Sigmoid colon (tissue), 7 donors: ENCODE measurements around the gene MYT1. TPM values are rescaled to one million over a fixed set of nuclear protein-coding genes. Genes with fewer than 3 reads are reported as not detected.
"Not testable (repeated sequence)": the region's sequence is repeated elsewhere in the genome, so short reads cannot be mapped to it uniquely, and the experiment has no call there.

Experiments
- DNase-seq: peaks from one replicate; pipeline ENCODE4 v3.0.0-alpha.2; 2019
- H3K27ac ChIP-seq, 4 donors: fragments of 200-600 bp; sonication (generic); one replicate each; pipeline ENCODE4 v1.5.1; 2016 to 2019; ENCODE audit warnings: mild to moderate bottlenecking in 1 of 4
- H3K27me3 ChIP-seq, 3 donors: fragments of 200-600 bp; sonication (generic); one replicate each; pipeline ENCODE4 v1.5.1; 2019; ENCODE audit warnings: mild to moderate bottlenecking in 1 of 3
- H3K36me3 ChIP-seq, 4 donors: fragments of 200-600 bp; sonication (generic); one replicate each; pipeline ENCODE4 v1.5.1; 2016 to 2019
- H3K4me1 ChIP-seq, 4 donors: fragments of 200-600 bp; sonication (generic); one replicate each; pipeline ENCODE4 v1.5.1; 2017 to 2019
- H3K4me3 ChIP-seq, 4 donors: fragments of 200-600 bp; sonication (generic); one replicate each; pipeline ENCODE4 v1.5.1; 2017 to 2019; ENCODE audit warnings: mild to moderate bottlenecking in 2 of 4, moderate library complexity in 1 of 4
- H3K9me3 ChIP-seq, 4 donors: fragments of 200-600 bp in 3 of 4; sonication (generic) in 3 of 4; one replicate each; pipeline versions ENCODE4 v1.5.1 to v1.6.1; 2013 to 2019
- EP300 ChIP-seq, 4 donors: sonication (generic); formaldehyde crosslinking; IDR thresholded peaks; one replicate each; pipeline ENCODE4 v1.6.1; 2017; ENCODE audit warnings: antibody characterized with exemption in 4 of 4
- POLR2A ChIP-seq, 2 donors: fragments of 450-650 bp; IDR thresholded peaks; one replicate each; pipeline ENCODE4 v1.6.1; 2016; ENCODE audit warnings: antibody characterized with exemption in 2 of 2, mild to moderate bottlenecking in 2 of 2, moderate library complexity in 2 of 2
- POLR2AphosphoS5 ChIP-seq, 4 donors: sonication (generic); formaldehyde crosslinking; IDR thresholded peaks; one replicate each; pipeline ENCODE4 v1.6.1; 2017; ENCODE audit warnings: antibody characterized with exemption in 4 of 4
- WGBS, 2 donors: extraction: QIAGEN DNeasy Blood & Tissue Kit; methylation state at CpG; one replicate each; pipeline ENCODE4 v1.1.7; 2013; 5-methylcytosine and 5-hydroxymethylcytosine counted together
- intact Hi-C: fragments of 100-400 bp; cut with DNase I; formaldehyde crosslinking; loops from one replicate; pipeline ENCODE4 v1.15.1; 2023
- polyA plus RNA-seq, 3 donors: library from polyadenylated mRNA; stranded (reverse); fragments of 200-250 nt; gene quantifications; one replicate each; pipeline ENCODE4 v1.2.3, GENCODE V29; 2013
- total RNA-seq, 4 donors: library from RNA; depleted of rRNA; stranded (reverse); fragments of >200 nt; gene quantifications; one replicate each; pipeline ENCODE4 v1.1.0, GENCODE V29; 2016
- TF ChIP-seq, protein P1 (sequence below), 4 experiments: fragments of 450-650 bp in 3 of 4; fragments of 200-600 bp in 1 of 4; IDR thresholded peaks; one replicate each; pipeline ENCODE4 v1.5.1; 2016 to 2019; ENCODE audit warnings: antibody characterized with exemption in 4 of 4, mild to moderate bottlenecking in 3 of 4, moderate library complexity in 2 of 4
- donor health status: healthy with polysubstance abuse.
- donor health status: Bipolar disorder and iron deficiency.
- donor health status: healthy.

MYT1 gene
- total and polyA plus RNA-seq, 7 donors = under 0.01 to 1.1 (median 0.27) TPM; not detected in 2

- peaks cover 0 to 26% (median 12%) of the 10 kb centered on the region in 3 donors for H3K27me3 ChIP-seq
- intact Hi-C loops = no loop called here
- no peak for TF ChIP-seq POLR2A (IDR thresholded peaks at IDR 0.05)
- TF ChIP-seq, protein P1, sequence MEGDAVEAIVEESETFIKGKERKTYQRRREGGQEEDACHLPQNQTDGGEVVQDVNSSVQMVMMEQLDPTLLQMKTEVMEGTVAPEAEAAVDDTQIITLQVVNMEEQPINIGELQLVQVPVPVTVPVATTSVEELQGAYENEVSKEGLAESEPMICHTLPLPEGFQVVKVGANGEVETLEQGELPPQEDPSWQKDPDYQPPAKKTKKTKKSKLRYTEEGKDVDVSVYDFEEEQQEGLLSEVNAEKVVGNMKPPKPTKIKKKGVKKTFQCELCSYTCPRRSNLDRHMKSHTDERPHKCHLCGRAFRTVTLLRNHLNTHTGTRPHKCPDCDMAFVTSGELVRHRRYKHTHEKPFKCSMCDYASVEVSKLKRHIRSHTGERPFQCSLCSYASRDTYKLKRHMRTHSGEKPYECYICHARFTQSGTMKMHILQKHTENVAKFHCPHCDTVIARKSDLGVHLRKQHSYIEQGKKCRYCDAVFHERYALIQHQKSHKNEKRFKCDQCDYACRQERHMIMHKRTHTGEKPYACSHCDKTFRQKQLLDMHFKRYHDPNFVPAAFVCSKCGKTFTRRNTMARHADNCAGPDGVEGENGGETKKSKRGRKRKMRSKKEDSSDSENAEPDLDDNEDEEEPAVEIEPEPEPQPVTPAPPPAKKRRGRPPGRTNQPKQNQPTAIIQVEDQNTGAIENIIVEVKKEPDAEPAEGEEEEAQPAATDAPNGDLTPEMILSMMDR (IDR thresholded peaks at IDR 0.05) = no peak
- no peak for TF ChIP-seq EP300 (IDR thresholded peaks at IDR 0.05)
- TF ChIP-seq POLR2AphosphoS5 (IDR thresholded peaks at IDR 0.05) = no peak
- no peaks in the 10 kb centered on the region for H3K36me3 ChIP-seq
- no peak overlapping the region for H3K4me3 ChIP-seq
- WGBS, 2 donors = 78 to 84% methylated on average over 4 of the region's 4 CpGs
- no peaks in the 10 kb centered on the region for H3K9me3 ChIP-seq
- no peaks in the 10 kb centered on the region for H3K4me1 ChIP-seq
- no peak overlapping the region for H3K27ac ChIP-seq
- no peak for DNase-seq
Observed at GRCh38 chr20:64173116-64173515, 8.9 kb downstream of the MYT1 start.

- no peak for TF ChIP-seq POLR2A (IDR thresholded peaks at IDR 0.05)
- TF ChIP-seq EP300 (IDR thresholded peaks at IDR 0.05) = no peak
- TF ChIP-seq POLR2AphosphoS5 (IDR thresholded peaks at IDR 0.05) = no peak
- TF ChIP-seq, protein P1 (IDR thresholded peaks at IDR 0.05) = no peak
- WGBS, 2 donors = 36 to 47% methylated on average over 11 of the region's 11 CpGs
- DNase-seq = no peak
Observed at GRCh38 chr20:64176551-64176950, 12.3 kb downstream of the MYT1 start.

DNA sequence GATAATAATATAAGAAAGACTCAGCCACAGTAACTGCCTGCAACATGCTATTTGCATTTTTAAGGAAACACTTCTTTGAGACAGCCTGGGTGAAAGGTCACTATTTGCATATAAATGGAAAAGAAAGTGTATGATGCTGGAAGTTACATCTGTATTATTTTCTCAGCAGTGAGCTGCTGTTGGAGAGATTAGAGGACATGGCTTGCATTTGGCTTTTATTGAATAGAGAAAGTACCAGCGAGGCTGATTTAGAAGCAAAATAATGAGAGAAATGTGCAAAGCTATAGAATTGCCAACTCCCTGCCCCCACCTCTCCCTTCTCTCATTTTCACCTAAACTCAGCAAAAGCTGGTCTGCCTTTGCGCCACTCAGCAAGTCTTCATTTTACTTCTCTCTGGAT, 12.7 kb downstream of the MYT1 start:
- Histone ChIP-seq H3K27ac (no peak overlapping the region), H3K36me3 (no peaks in the 10 kb centered on the region), H3K27me3 (peaks cover 0 to 22% (median 6%) of the 10 kb centered on the region in 3 donors), H3K4me1 (no peaks in the 10 kb centered on the region), H3K4me3 (no peak overlapping the region), H3K9me3 (no peaks in the 10 kb centered on the region)
- 40 to 56% methylated on average over 2 of the region's 2 CpGs for whole genome bisulfite sequencing, 2 donors
- TF ChIP-seq EP300 (IDR thresholded peaks at IDR 0.05) = no peak
- TF ChIP-seq POLR2AphosphoS5 (IDR thresholded peaks at IDR 0.05) = no peak
- TF ChIP-seq POLR2A (IDR thresholded peaks at IDR 0.05) = no peak
- TF ChIP-seq, protein P1 (IDR thresholded peaks at IDR 0.05) = no peak
- no peak for DNase-seq
- intact Hi-C loops = no loop called here

More at GRCh38 chr20:64176551-64176950, 12.3 kb downstream of the MYT1 start:
- Histone ChIP-seq H3K27ac (no peak overlapping the region), H3K27me3 (peaks cover 0 to 24% (median 6%) of the 10 kb centered on the region in 3 donors), H3K4me1 (no peaks in the 10 kb centered on the region), H3K9me3 (no peaks in the 10 kb centered on the region), H3K36me3 (no peaks in the 10 kb centered on the region), H3K4me3 (no peak overlapping the region)
- intact Hi-C loops = no loop called here

- no peaks in the 10 kb centered on the region for H3K4me1 ChIP-seq
- no peak overlapping the region for H3K4me3 ChIP-seq
- DNase-seq = no peak
- no peaks in the 10 kb centered on the region for H3K36me3 ChIP-seq
- peaks cover 0 to 18% (median 6%) of the 10 kb centered on the region in 3 donors for H3K27me3 ChIP-seq
- TF ChIP-seq EP300 (IDR thresholded peaks at IDR 0.05) = no peak
- TF ChIP-seq POLR2AphosphoS5 (IDR thresholded peaks at IDR 0.05) = no peak
- TF ChIP-seq POLR2A (IDR thresholded peaks at IDR 0.05) = no peak
- TF ChIP-seq, protein P1 (IDR thresholded peaks at IDR 0.05) = no peak
- 47 to 63% methylated on average over 8 of the region's 8 CpGs for WGBS, 2 donors
- H3K9me3 ChIP-seq = no peaks in the 10 kb centered on the region
- no peak overlapping the region for H3K27ac ChIP-seq
- intact Hi-C loops = no loop called here
Observed at GRCh38 chr20:64177384-64177783, 13.1 kb downstream of the MYT1 start.

- intact Hi-C loops = no loop called here
- no peaks in the 10 kb centered on the region for H3K9me3 ChIP-seq
- TF ChIP-seq EP300 (IDR thresholded peaks at IDR 0.05) (no peak), POLR2A (IDR thresholded peaks at IDR 0.05) (no peak), POLR2AphosphoS5 (IDR thresholded peaks at IDR 0.05) (no peak)
- TF ChIP-seq, protein P1 (IDR thresholded peaks at IDR 0.05) = no peak
- H3K27me3 ChIP-seq = peaks cover 0 to 17% (median 6%) of the 10 kb centered on the region in 3 donors
- H3K36me3 ChIP-seq = no peaks in the 10 kb centered on the region
- H3K27ac ChIP-seq = no peak overlapping the region
- WGBS, 2 donors = 82 to 87% methylated on average over 4 of the region's 4 CpGs
- no peak overlapping the region for H3K4me3 ChIP-seq
- no peaks in the 10 kb centered on the region for H3K4me1 ChIP-seq
- DNase-seq = no peak
Observed at GRCh38 chr20:64177787-64178186, 13.5 kb downstream of the MYT1 start.

DNA sequence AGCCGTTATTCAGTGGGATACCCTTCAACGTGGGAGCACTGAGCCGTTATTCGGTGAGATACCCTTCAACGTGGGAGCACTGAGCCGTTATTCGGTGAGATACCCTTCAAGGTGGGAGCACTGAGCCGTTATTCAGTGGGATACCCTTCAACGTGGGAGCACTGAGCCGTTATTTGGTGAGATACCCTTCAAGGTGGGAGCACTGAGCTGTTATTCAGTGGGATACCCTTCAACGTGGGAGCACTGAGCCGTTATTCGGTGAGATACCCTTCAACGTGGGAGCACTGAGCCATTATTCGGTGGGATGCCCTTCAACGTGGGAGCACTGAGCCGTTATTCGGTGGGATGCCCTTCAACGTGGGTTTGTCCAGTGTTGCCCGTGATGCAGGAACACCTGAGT, 14.7 kb downstream of the MYT1 start:
- 92 to 94% methylated on average over 20 of the region's 20 CpGs for WGBS, 2 donors
- DNase-seq, H3K4me3 ChIP-seq, H3K36me3 ChIP-seq, H3K27ac ChIP-seq, intact Hi-C loops, H3K9me3 ChIP-seq, H3K4me1 ChIP-seq: not testable (repeated sequence)
- H3K27me3 ChIP-seq = peaks cover 0 to 13% (median 6%) of the 10 kb centered on the region in 3 donors
